Thyroid gland (tissue), 4 donors: ENCODE results near the gene MAGI1. TPM values are rescaled to one million over a fixed set of nuclear protein-coding genes. Genes with fewer than 3 reads are reported as not detected.

Experiments used
- DNase-seq, 2 donors: peaks; one replicate each; pipeline ENCODE4 v3.0.0-alpha.2; 2019
- H3K27ac ChIP-seq, 3 donors: fragments of 200-600 bp; sonication (generic); 1 replicate in 2 of 3; 2 replicates in 1 of 3; pipeline ENCODE4 v1.5.1; 2016 to 2019; ENCODE audit warnings: mild to moderate bottlenecking in 1 of 3, moderate library complexity in 1 of 3
- H3K27me3 ChIP-seq: fragments of 200-600 bp; sonication (generic); one replicate; pipeline ENCODE4 v1.5.1; 2019
- H3K36me3 ChIP-seq, 2 donors: fragments of 200-600 bp; sonication (generic); one replicate each; pipeline ENCODE4 v1.5.1; 2016 to 2019
- H3K4me1 ChIP-seq, 2 donors: fragments of 200-600 bp; sonication (generic); one replicate each; pipeline ENCODE4 v1.5.1; 2017 to 2019
- H3K4me3 ChIP-seq, 3 donors: fragments of 200-600 bp; sonication (generic); replicated peaks in 1 of 3; 1 replicate in 2 of 3; 2 replicates in 1 of 3; pipeline ENCODE4 v1.5.1; 2016; ENCODE audit warnings: mild to moderate bottlenecking in 1 of 3
- H3K9me3 ChIP-seq: fragments of 200-600 bp; sonication (generic); one replicate; pipeline ENCODE4 v1.5.1; 2017
- POLR2A ChIP-seq, 2 donors: fragments of 450-650 bp; IDR thresholded peaks; one replicate each; pipeline ENCODE4 v1.6.1; 2017; ENCODE audit warnings: antibody characterized with exemption in 2 of 2, mild to moderate bottlenecking in 2 of 2, moderate library complexity in 1 of 2
- WGBS, 2 donors: methylation state at CpG; one replicate each; pipeline ENCODE4 v1.1.5; 2017; 5-methylcytosine and 5-hydroxymethylcytosine counted together
- intact Hi-C: fragments of 100-400 bp; cut with DNase I; formaldehyde crosslinking; loops from one replicate; pipeline ENCODE4 v1.15.1; 2023
- total RNA-seq, 4 donors: library from RNA; depleted of rRNA; stranded (reverse); fragments of >200 nt; gene quantifications; one replicate each; pipeline ENCODE4 v1.2.3, GENCODE V29; 2016
- TF ChIP-seq, protein P1 (sequence below), 6 experiments: fragments of 200-600 bp in 3 of 6; fragments of 450-650 bp in 3 of 6; sonication (generic) in 3 of 6; IDR thresholded peaks; one replicate each; pipeline ENCODE4 v1.5.1; 2016 to 2019; ENCODE audit warnings: antibody characterized with exemption in 6 of 6, mild to moderate bottlenecking in 2 of 6, inconsistent platforms in 1 of 6, moderate library complexity in 1 of 6

The MAGI1 gene
- total RNA-seq, 4 donors from 2014 or later, result 60.5 to 123 (median 87.5) TPM

DNA sequence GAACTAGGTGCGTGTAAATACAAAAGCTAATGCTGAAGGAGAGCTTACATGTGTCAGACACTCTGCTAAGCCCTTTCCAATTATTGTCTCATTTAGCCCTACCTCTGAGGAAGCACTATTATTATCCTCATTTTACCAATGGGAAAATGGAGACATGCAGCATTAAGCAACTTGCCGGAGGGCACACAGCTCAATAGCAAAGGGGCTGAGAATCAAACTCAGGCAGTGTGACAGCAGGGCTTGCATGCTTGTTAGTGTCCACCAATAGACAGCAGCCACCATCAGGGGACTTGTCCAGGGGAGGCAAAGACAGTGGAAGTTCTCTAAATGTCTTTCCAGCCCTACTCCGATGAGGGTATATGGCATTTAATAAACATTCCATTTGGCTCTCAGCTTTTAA lies 548.6 kb downstream of the MAGI1 start:
- no peak overlapping the region for H3K4me3 ChIP-seq
- H3K36me3 ChIP-seq, result no peaks in the 10 kb centered on the region
- no peak for TF ChIP-seq POLR2A (IDR thresholded peaks at IDR 0.05)
- TF ChIP-seq, protein P1, sequence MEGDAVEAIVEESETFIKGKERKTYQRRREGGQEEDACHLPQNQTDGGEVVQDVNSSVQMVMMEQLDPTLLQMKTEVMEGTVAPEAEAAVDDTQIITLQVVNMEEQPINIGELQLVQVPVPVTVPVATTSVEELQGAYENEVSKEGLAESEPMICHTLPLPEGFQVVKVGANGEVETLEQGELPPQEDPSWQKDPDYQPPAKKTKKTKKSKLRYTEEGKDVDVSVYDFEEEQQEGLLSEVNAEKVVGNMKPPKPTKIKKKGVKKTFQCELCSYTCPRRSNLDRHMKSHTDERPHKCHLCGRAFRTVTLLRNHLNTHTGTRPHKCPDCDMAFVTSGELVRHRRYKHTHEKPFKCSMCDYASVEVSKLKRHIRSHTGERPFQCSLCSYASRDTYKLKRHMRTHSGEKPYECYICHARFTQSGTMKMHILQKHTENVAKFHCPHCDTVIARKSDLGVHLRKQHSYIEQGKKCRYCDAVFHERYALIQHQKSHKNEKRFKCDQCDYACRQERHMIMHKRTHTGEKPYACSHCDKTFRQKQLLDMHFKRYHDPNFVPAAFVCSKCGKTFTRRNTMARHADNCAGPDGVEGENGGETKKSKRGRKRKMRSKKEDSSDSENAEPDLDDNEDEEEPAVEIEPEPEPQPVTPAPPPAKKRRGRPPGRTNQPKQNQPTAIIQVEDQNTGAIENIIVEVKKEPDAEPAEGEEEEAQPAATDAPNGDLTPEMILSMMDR (IDR thresholded peaks at IDR 0.05), result no peak
- H3K4me1 ChIP-seq, result peaks cover 16 to 27% of the 10 kb centered on the region in 2 donors
- intact Hi-C loops, result no loop called here
- no peaks in the 10 kb centered on the region for H3K27me3 ChIP-seq
- 97 to 98% methylated on average over 3 of the region's 3 CpGs for WGBS, 2 donors
- H3K27ac ChIP-seq, result no peak overlapping the region
- no peaks in the 10 kb centered on the region for H3K9me3 ChIP-seq
- no peak for DNase-seq

DNA sequence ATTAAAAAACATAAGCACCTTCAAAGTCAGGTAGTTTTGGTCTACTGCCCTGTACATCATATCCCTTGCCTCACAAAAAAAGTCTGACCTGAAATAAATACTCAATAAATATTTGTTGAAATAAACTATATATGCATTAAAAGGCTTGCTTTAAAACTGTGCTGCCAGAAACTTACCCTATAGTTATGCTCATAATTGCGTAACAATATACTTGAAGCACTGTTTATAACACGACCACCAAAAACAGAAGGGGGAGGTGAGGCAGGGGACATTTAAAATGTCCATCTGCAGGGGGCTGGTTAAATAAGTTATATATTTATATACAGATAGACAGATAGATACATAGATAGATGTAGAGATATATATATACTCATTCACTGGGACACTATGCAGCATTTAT lies 549.5 kb downstream of the MAGI1 start:
- intact Hi-C loops, result no loop called here
- no peak overlapping the region for H3K4me3 ChIP-seq

DNA sequence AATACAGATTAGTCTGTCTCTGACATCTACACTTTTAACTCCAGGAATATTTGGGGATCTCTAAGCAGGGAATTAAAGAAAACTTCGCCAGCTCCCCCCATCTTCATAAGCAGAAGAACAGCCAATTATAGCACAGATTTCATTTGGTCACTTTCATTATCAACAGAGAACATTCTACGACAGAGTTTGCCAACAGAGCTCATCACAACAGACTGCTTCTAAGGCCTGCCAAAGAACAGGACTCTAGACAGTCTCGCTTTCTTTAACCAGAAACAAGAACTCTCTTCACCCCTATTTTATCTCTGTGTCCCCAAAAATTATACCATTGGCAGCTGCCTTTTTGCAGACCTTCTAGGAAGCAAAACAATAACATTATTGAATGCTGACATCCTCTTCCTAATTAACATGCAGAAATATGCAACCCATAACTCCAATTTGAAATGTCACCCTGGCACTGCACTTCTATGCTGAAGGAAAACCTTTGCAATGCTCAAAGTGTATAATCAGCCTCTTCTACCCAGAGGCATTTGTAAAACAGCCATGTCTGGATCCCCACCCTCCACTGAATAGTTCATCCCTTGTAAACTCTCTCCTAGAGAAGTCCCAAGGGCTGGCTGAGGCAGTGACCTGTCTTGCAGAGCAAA lies 552.8 kb downstream of the MAGI1 start:
- Histone ChIP-seq H3K9me3 (no peaks in the 10 kb centered on the region), H3K36me3 (no peaks in the 10 kb centered on the region), H3K27ac (peak overlapping the region; percentile 4 to 84 (median 32)), H3K4me3 (no peak overlapping the region), H3K27me3 (no peaks in the 10 kb centered on the region), H3K4me1 (peaks cover 43 to 45% of the 10 kb centered on the region in 2 donors)
- DNase-seq, result peak in 1 of 2 donors; percentile 19
- 47 to 57% methylated on average over 3 of the region's 3 CpGs for WGBS, 2 donors
- intact Hi-C loops, result no loop called here
- TF ChIP-seq POLR2A (IDR thresholded peaks at IDR 0.05), result no peak

More for the DNA sequence above, 549.5 kb downstream of the MAGI1 start:
- 96% methylated on average over 2 of the region's 2 CpGs for WGBS, 2 donors
- no peak for TF ChIP-seq POLR2A (IDR thresholded peaks at IDR 0.05)
- TF ChIP-seq, protein P1 (IDR thresholded peaks at IDR 0.05), result no peak
- DNase-seq, result no peak
- Histone ChIP-seq H3K36me3 (no peaks in the 10 kb centered on the region), H3K27ac (no peak overlapping the region), H3K27me3 (no peaks in the 10 kb centered on the region), H3K4me1 (peaks cover 24 to 36% of the 10 kb centered on the region in 2 donors), H3K9me3 (no peaks in the 10 kb centered on the region)

DNA sequence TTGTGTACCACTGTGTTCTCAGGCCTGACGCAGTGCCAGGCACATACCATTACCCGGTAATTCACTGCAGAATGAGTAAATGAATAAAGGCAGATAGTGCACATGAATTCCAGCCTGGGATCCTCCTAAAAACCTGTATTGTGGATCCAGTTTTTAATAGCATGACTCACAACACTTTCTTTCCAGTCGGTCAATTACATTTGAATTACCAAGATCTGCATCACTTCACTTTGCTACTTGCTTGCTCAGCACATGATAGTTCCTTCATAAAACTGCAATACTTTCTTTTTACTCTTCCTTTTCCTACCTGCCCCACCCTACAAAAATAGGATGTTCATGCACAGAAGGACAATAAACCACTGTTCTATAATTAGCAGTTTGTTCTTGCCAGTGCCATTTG lies 553.8 kb downstream of the MAGI1 start:
- Histone ChIP-seq H3K27ac (peak overlapping the region; percentile 7 to 84 (median 58)), H3K27me3 (no peaks in the 10 kb centered on the region), H3K4me1 (peaks cover 43 to 45% of the 10 kb centered on the region in 2 donors), H3K9me3 (no peaks in the 10 kb centered on the region), H3K36me3 (no peaks in the 10 kb centered on the region), H3K4me3 (no peak overlapping the region)
- intact Hi-C loops, result no loop called here
- TF ChIP-seq POLR2A (IDR thresholded peaks at IDR 0.05), result no peak
- TF ChIP-seq, protein P1 (IDR thresholded peaks at IDR 0.05), result no peak
- WGBS, 2 donors, result 55 to 57% methylated on average over 3 of the region's 3 CpGs
- no peak for DNase-seq

DNA sequence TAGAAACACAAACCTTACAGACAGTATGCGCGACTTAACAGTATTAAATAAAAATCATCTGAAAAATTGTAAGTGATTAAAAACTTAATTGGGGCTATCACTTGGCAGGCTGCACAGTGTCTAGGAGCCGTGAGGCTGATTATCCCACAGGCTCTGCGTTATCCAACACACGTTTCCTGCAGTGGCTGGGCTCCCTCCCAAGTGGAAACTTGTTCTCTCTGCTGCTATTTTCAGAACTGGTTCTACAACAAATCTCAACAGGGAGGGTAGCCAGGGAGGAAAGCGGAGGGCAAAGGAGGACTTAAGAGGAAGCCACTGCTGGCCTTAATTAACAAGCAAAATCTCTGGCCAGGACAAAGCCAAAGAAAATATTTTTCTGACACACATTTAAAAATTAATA lies 555.2 kb downstream of the MAGI1 start:
- DNase-seq, result peak; percentile 83 to 88
- WGBS, 2 donors, result 3 to 21% methylated on average over 6 of the region's 6 CpGs
- Histone ChIP-seq H3K36me3 (no peaks in the 10 kb centered on the region), H3K27ac (peak overlapping the region in 2 of 3 donors; percentile 58 to 84), H3K9me3 (no peaks in the 10 kb centered on the region), H3K27me3 (no peaks in the 10 kb centered on the region), H3K4me1 (peaks cover 43 to 45% of the 10 kb centered on the region in 2 donors), H3K4me3 (no peak overlapping the region)
- intact Hi-C loops, result no loop called here
- no peak for TF ChIP-seq POLR2A (IDR thresholded peaks at IDR 0.05)
- TF ChIP-seq, protein P1 (IDR thresholded peaks at IDR 0.05), result no peak
